K562 (cell line): ENCODE data around the gene LRP1B. TPM values are rescaled to one million over a fixed set of nuclear protein-coding genes. Genes with fewer than 3 reads are reported as not detected.

ENCODE experiments used
- ATAC-seq: fragments of 200-7000 bp; cut with Tn5 transposase; 3 replicates; pipeline ENCODE4 v1.9.1; 2020; ENCODE audit warnings: moderate library complexity
- BruUV-seq: library from RNA; stranded (reverse); fragments of 400-500 nt; replicated peaks from 2 replicates; lab custom pipeline; 2021; lab: Mats Ljungman, UMichigan
- CTCF ChIA-PET: fragments of 300-600 bp; formaldehyde crosslinking; extraction: SDS; loops from one replicate; lab custom pipeline; 2021; ENCODE audit warnings: low intra/inter-chr PET ratio; lab: Yijun Ruan, JAX
- POLR2A ChIA-PET: fragments of 300-600, 350-650 bp; sonication (Branson Sonifier 250); formaldehyde crosslinking; extraction: SDS; loops from one replicate; lab custom pipeline; 2021; ENCODE audit warnings: antibody characterized with exemption, inconsistent platforms; lab: Yijun Ruan, JAX
- DNase-seq, 4 experiments: peaks; one replicate each; pipeline versions ENCODE4 v3.0.0 to v3.0.0-alpha.2; 2011 to 2018; ENCODE audit warnings: low spot score in 3 of 4, mixed read lengths in 3 of 4; ENCODE audit errors: extremely low read depth in 1 of 4
- FAIRE-seq: peaks from 2 replicates; lab custom pipeline; 2011; peaks lifted over from hg19 to GRCh38; lab: Jason Lieb, UNC
- H2AFZ ChIP-seq: 2 replicates; pipeline ENCODE4 v1.6.0; 2011; ENCODE audit warnings: low read depth, low read length, control low read depth, inconsistent platforms
- H3K27ac ChIP-seq: fragments of 200-600 bp; 3 replicates; pipeline ENCODE4 v1.8.0; 2011; ENCODE audit warnings: low read depth, mild to moderate bottlenecking, control low read depth, inconsistent platforms, low read length, moderate library complexity, mixed read lengths; ENCODE audit errors: extremely low read depth
- H3K27me3 ChIP-seq, 2 experiments: fragments of 300-600 bp in 1 of 2; 2 replicates in 1 of 2; 3 replicates in 1 of 2; pipeline versions ENCODE4 v1.6.0 to v1.8.0; 2011; ENCODE audit warnings: inconsistent platforms in 2 of 2, low read length in 2 of 2, mild to moderate bottlenecking in 1 of 2, mixed read lengths in 1 of 2, moderate library complexity in 1 of 2; ENCODE audit not compliant: control insufficient read depth in 2 of 2, insufficient read depth in 2 of 2
- H3K36me3 ChIP-seq: fragments of 300-600 bp; 3 replicates; pipeline ENCODE4 v1.8.0; 2011; ENCODE audit warnings: mild to moderate bottlenecking, low read length, inconsistent platforms; ENCODE audit not compliant: control insufficient read depth, insufficient read depth
- H3K4me1 ChIP-seq, 2 experiments: fragments of 200-600 bp in 1 of 2; replicated peaks in 1 of 2; 2 replicates in 1 of 2; 3 replicates in 1 of 2; pipeline versions ENCODE4 v1.5.1 to v1.8.0; 2011; ENCODE audit warnings: inconsistent platforms in 2 of 2, low read length in 2 of 2, mild to moderate bottlenecking in 1 of 2, mixed read lengths in 1 of 2, moderate library complexity in 1 of 2; ENCODE audit not compliant: control insufficient read depth in 2 of 2, insufficient read depth in 2 of 2
- H3K4me2 ChIP-seq: 2 replicates; pipeline ENCODE4 v1.6.1; 2011; ENCODE audit warnings: low read length, control low read depth, inconsistent platforms, mixed read lengths; ENCODE audit not compliant: insufficient read depth
- H3K4me3 ChIP-seq: fragments of 200-600 bp; sonication (generic), shearing (Covaris generic); 2 replicates; pipeline ENCODE4 v1.5.1; 2016; ENCODE audit warnings: control low read depth, inconsistent platforms
- H3K79me2 ChIP-seq: fragments of 200-600 bp; 3 replicates; pipeline ENCODE4 v1.8.0; 2011; ENCODE audit warnings: low read length, inconsistent platforms; ENCODE audit not compliant: control insufficient read depth, insufficient read depth
- H3K9ac ChIP-seq, 2 experiments: 2 replicates each; pipeline versions ENCODE4 v1.6.0 to v1.6.1; 2011; ENCODE audit warnings: low read depth in 2 of 2, low read length in 2 of 2, control low read depth in 1 of 2, inconsistent platforms in 1 of 2, mild to moderate bottlenecking in 1 of 2, mixed read lengths in 1 of 2; ENCODE audit not compliant: insufficient read depth in 1 of 2
- H3K9me1 ChIP-seq: one replicate; pipeline ENCODE4 v1.6.0; 2011; ENCODE audit warnings: inconsistent platforms, mild to moderate bottlenecking, low read length, moderate library complexity; ENCODE audit not compliant: control insufficient read depth, insufficient read depth
- H3K9me3 ChIP-seq: replicated peaks from 2 replicates; pipeline ENCODE4 v1.5.1; 2011; ENCODE audit warnings: low read depth, low read length, inconsistent platforms; ENCODE audit not compliant: control insufficient read depth, insufficient read depth
- H4K20me1 ChIP-seq: replicated peaks from 2 replicates; pipeline ENCODE4 v1.6.1; 2011; ENCODE audit warnings: low read length, inconsistent platforms, mixed read lengths; ENCODE audit not compliant: control insufficient read depth, insufficient read depth
- ARID3A ChIP-seq: IDR thresholded peaks from 2 replicates; pipeline ENCODE4 v1.6.1; 2012; ENCODE audit warnings: low read depth, low read length, improper control_type of control experiment, borderline replicate concordance
- CHCHD3 ChIP-seq: fragments of 250-450 bp; sonication (Bioruptor Pico); IDR thresholded peaks from 2 replicates; pipeline ENCODE4 v2.1.2; 2022; ENCODE audit warnings: mild to moderate bottlenecking
- CLOCK ChIP-seq: fragments of 250-450 bp; sonication (Bioruptor Pico); IDR thresholded peaks from 2 replicates; pipeline ENCODE4 v1.4.0; 2020; ENCODE audit warnings: mild to moderate bottlenecking, moderate library complexity, borderline replicate concordance
- KAT7 ChIP-seq: sonication (generic); formaldehyde crosslinking; IDR thresholded peaks from 2 replicates; pipeline ENCODE4 v1.8.0; 2022; ENCODE audit warnings: missing genetic modification reagents, mild to moderate bottlenecking, borderline replicate concordance
- ZNF57 ChIP-seq: fragments of 450-650 bp; formaldehyde crosslinking; IDR thresholded peaks from 2 replicates; pipeline ENCODE4 v1.4.0; 2020; ENCODE audit warnings: mild to moderate bottlenecking, moderate library complexity
- WGBS: fragments of 100-300 bp; shearing (Covaris generic); methylation state at CpG from one replicate; pipeline ENCODE4 v1.1.6; 2016; ENCODE audit warnings: low coverage, mixed read lengths; ENCODE audit not compliant: insufficient coverage; ENCODE audit errors: missing lambda C conversion rate; 5-methylcytosine and 5-hydroxymethylcytosine counted together
- in situ Hi-C: fragments of 300-500 bp; cut with MboI; formaldehyde crosslinking; loops from 4 replicates; pipeline ENCODE4 v1.15.0; 2018; ENCODE audit warnings: inconsistent platforms, mixed read lengths
- intact Hi-C: fragments of 100-400 bp; cut with micrococcal nuclease; formaldehyde crosslinking; loops from 2 replicates; pipeline ENCODE4 v1.14.2; 2022
- polyA plus RNA-seq, 8 experiments: library from polyadenylated mRNA; depleted of rRNA in 4 of 8; stranded (reverse) in 5 of 8; unstranded in 3 of 8; fragments of >200 nt; fragmentation: Nextera tagmentation in 2 of 8; fragmentation: Illumina TruSeq in 1 of 8; extraction: Ambion mirVana in 2 of 8; extraction: Trizol in 1 of 8; gene quantifications; 2 replicates each; pipeline versions ENCODE4 v1.2.1 to v1.2.3, GENCODE V29; 2011 to 2014; ENCODE audit warnings: inconsistent platforms in 1 of 8, missing spikeins in 1 of 8
- total RNA-seq, 7 experiments: library from RNA; depleted of rRNA in 6 of 7; stranded (reverse); fragments of >200 nt in 6 of 7; fragmentation: Illumina TruSeq in 2 of 7; extraction: Trizol in 2 of 7; gene quantifications; 2 replicates each; pipeline versions ENCODE4 v1.2.1 to v1.2.3, GENCODE V29; 2011 to 2021; ENCODE audit warnings: low replicate concordance in 1 of 7

The LRP1B gene
- total and polyA plus RNA-seq, 9 of the 15 experiments (the other 6 are each of a cell fraction or from before 2014, with no cell fraction given), result not detected

- FAIRE-seq (no peak), DNase-seq (no peak), ATAC-seq (no peak)
- no peak overlapping the region for H3K9ac ChIP-seq
- H3K36me3 ChIP-seq, result no peaks in the 10 kb centered on the region
- H4K20me1 ChIP-seq, result no peaks in the 10 kb centered on the region
- H3K27me3 ChIP-seq, result no peaks in the 10 kb centered on the region
- no peaks in the 10 kb centered on the region for H3K9me3 ChIP-seq
- no peak overlapping the region for H3K4me2 ChIP-seq
- WGBS, result 2% methylated on average over 4 of the region's 4 CpGs
- no peaks in the 10 kb centered on the region for H3K79me2 ChIP-seq
- no peaks in the 10 kb centered on the region for H3K4me1 ChIP-seq
- ChIA-PET POLR2A (no interaction called here), CTCF (no interaction called here)
- H3K4me3 ChIP-seq, result no peak overlapping the region
- TF ChIP-seq CHCHD3, result no peak
- no peak for TF ChIP-seq ARID3A
- no peak for TF ChIP-seq CLOCK (CRISPR knock-in tag)
- no peak for TF ChIP-seq KAT7 (CRISPR knock-in tag)
- TF ChIP-seq ZNF57 (CRISPR knock-in tag), result no peak
- in situ Hi-C loops (no loop called here), intact Hi-C loops (no loop called here)
- no peak overlapping the region for H2AFZ ChIP-seq
- H3K9me1 ChIP-seq, result no peaks in the 10 kb centered on the region
- no TSS peak for BruUV-seq
- H3K27ac ChIP-seq, result no peak overlapping the region
Measured at GRCh38 chr2:141133883-141134282, 996.9 kb downstream of the LRP1B start.
